Panc1 (cell line): ENCODE measurements around the gene SUCLG2.

Experiments
- POLR2AphosphoS5 ChIP-seq: IDR thresholded peaks from 2 replicates; pipeline ENCODE4 v1.6.1; 2012; ENCODE audit warnings: mild to moderate bottlenecking, low read depth, low read length, moderate library complexity
- SIN3A ChIP-seq: IDR thresholded peaks from 2 replicates; pipeline ENCODE4 v1.6.1; 2012; ENCODE audit warnings: low read depth, mild to moderate bottlenecking, low read length, moderate library complexity, borderline replicate concordance; ENCODE audit not compliant: insufficient read depth
- TCF7L2 ChIP-seq: IDR thresholded peaks from 2 replicates; pipeline ENCODE4 v1.6.1; 2011; ENCODE audit warnings: mild to moderate bottlenecking, low read depth, low read length, inconsistent platforms
- TF ChIP-seq, protein P1 (sequence below): fragments of 450-650 bp; IDR thresholded peaks from 2 replicates; pipeline ENCODE4 v1.5.1; 2017; ENCODE audit warnings: mild to moderate bottlenecking
- TF ChIP-seq, protein P2 (sequence below), 2 experiments: IDR thresholded peaks; 2 replicates each; pipeline ENCODE4 v1.6.1; 2011 to 2012; ENCODE audit warnings: low read depth in 2 of 2, control low read depth in 1 of 2, low read length in 1 of 2, mild to moderate bottlenecking in 1 of 2, moderate library complexity in 1 of 2; ENCODE audit not compliant: insufficient read depth in 1 of 2

DNA sequence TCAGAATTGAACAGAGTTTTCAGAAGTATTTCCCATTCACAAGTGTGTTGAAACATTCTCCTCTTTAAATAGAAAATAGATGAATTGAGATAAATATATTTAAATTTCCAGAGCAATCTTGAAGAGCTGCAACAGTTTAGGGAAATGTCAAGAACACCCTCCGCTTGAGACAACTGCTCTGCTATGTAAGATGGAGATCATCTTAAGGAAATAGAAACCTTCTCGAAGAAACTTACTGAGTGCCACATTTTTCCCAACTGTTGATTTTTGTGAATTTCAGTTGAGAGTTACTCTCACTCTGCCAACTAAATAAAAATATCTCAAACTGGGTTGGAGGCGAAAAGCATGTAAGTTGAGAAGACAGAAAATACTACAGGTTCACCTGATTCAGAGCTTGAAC is 78.0 kb downstream of the SUCLG2 start:
- no peak for TF ChIP-seq POLR2AphosphoS5
- TF ChIP-seq, protein P1, sequence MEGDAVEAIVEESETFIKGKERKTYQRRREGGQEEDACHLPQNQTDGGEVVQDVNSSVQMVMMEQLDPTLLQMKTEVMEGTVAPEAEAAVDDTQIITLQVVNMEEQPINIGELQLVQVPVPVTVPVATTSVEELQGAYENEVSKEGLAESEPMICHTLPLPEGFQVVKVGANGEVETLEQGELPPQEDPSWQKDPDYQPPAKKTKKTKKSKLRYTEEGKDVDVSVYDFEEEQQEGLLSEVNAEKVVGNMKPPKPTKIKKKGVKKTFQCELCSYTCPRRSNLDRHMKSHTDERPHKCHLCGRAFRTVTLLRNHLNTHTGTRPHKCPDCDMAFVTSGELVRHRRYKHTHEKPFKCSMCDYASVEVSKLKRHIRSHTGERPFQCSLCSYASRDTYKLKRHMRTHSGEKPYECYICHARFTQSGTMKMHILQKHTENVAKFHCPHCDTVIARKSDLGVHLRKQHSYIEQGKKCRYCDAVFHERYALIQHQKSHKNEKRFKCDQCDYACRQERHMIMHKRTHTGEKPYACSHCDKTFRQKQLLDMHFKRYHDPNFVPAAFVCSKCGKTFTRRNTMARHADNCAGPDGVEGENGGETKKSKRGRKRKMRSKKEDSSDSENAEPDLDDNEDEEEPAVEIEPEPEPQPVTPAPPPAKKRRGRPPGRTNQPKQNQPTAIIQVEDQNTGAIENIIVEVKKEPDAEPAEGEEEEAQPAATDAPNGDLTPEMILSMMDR: no peak
- TF ChIP-seq, protein P2, sequence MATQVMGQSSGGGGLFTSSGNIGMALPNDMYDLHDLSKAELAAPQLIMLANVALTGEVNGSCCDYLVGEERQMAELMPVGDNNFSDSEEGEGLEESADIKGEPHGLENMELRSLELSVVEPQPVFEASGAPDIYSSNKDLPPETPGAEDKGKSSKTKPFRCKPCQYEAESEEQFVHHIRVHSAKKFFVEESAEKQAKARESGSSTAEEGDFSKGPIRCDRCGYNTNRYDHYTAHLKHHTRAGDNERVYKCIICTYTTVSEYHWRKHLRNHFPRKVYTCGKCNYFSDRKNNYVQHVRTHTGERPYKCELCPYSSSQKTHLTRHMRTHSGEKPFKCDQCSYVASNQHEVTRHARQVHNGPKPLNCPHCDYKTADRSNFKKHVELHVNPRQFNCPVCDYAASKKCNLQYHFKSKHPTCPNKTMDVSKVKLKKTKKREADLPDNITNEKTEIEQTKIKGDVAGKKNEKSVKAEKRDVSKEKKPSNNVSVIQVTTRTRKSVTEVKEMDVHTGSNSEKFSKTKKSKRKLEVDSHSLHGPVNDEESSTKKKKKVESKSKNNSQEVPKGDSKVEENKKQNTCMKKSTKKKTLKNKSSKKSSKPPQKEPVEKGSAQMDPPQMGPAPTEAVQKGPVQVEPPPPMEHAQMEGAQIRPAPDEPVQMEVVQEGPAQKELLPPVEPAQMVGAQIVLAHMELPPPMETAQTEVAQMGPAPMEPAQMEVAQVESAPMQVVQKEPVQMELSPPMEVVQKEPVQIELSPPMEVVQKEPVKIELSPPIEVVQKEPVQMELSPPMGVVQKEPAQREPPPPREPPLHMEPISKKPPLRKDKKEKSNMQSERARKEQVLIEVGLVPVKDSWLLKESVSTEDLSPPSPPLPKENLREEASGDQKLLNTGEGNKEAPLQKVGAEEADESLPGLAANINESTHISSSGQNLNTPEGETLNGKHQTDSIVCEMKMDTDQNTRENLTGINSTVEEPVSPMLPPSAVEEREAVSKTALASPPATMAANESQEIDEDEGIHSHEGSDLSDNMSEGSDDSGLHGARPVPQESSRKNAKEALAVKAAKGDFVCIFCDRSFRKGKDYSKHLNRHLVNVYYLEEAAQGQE (IDR thresholded peaks at IDR 0.05; ENCODE audit: insufficient read depth in 1 of 2, low read depth in 2 of 2, low read length in 1 of 2): no peak
- TF ChIP-seq SIN3A: no peak
- TF ChIP-seq TCF7L2: no peak
